Activated CD8-positive, alpha-beta T cell treated with anti-CD3 and anti-CD28 coated beads, Interleukin-2, amount 10 ng/mL, durations not matched to agents 7 days and 5 days (primary cell): ENCODE results near the gene XPC. TPM values are rescaled to one million over a fixed set of nuclear protein-coding genes. Genes with fewer than 3 reads are reported as not detected.
"Not testable (repeated sequence)": the region's sequence is repeated elsewhere in the genome, so short reads cannot be mapped to it uniquely, and the experiment has no call there.

Experiments used
- ATAC-seq: fragments of 150-1000 bp; cut with Tn5 transposase; one replicate; pipeline ENCODE4 v1.10.0; 2021; ENCODE audit warnings: moderate library complexity
- CTCF ChIA-PET: fragments of 350-600 bp; sonication (Branson Sonifier 250); formaldehyde crosslinking; loops from one replicate; lab custom pipeline; 2021; ENCODE audit warnings: antibody characterized with exemption; lab: Charles Lee
- POLR2A ChIA-PET: fragments of 350-600 bp; sonication (Branson Sonifier 250); formaldehyde crosslinking; loops from one replicate; lab custom pipeline; 2021; ENCODE audit warnings: antibody characterized with exemption; lab: Charles Lee
- DNase-seq: peaks from one replicate; pipeline ENCODE4 v3.0.0-alpha.2; 2020
- H3K27ac Mint-ChIP-seq: one replicate; pipeline ENCODE4 v1.8.0; 2021; ENCODE audit warnings: mild to moderate bottlenecking, mixed read lengths
- H3K27me3 Mint-ChIP-seq: one replicate; pipeline ENCODE4 v1.8.0; 2021; ENCODE audit warnings: low read depth, mixed read lengths
- H3K36me3 Mint-ChIP-seq: one replicate; pipeline ENCODE4 v1.8.0; 2021; ENCODE audit warnings: low read depth, mixed read lengths
- H3K4me1 Mint-ChIP-seq: one replicate; pipeline ENCODE4 v1.8.0; 2021; ENCODE audit warnings: low read depth, mixed read lengths
- H3K4me3 Mint-ChIP-seq: one replicate; pipeline ENCODE4 v1.8.0; 2021; ENCODE audit warnings: mild to moderate bottlenecking, mixed read lengths
- H3K9me3 Mint-ChIP-seq: one replicate; pipeline ENCODE4 v1.8.0; 2022; ENCODE audit warnings: mixed read lengths; ENCODE audit not compliant: insufficient read depth
- total RNA-seq, 2 experiments: library from RNA; stranded (reverse); gene quantifications; one replicate each; pipeline ENCODE4 v1.2.3, GENCODE V29; 2021

Gene XPC
- total RNA-seq, 2 experiments from 2014 or later: 29.4 to 31.6 TPM

DNA sequence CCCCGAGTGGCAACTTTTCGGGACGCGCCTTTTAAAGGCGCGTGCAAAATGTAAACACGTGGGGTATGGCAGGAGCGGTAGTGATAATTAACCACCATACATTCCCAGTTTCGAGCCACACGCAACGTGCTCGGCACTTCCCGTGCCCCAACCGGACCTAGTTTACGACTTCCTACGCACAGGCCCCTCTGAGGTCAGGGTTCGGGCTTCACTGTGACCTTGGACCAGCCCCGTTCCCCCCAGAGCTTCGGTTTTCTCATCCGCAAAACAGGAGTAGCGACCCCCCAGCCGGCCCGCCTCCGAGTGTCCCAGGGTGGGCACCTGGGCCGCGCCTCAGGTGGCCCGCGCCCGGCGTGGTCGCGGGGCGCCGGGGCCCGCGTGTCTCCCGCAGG lies 54.2 kb downstream of the XPC start:
- H3K36me3 Mint-ChIP-seq: peaks cover 43% of the 10 kb centered on the region
- POLR2A ChIA-PET: interaction anchor here (1.0 to 4.1 kb wide), 10 partner anchors 10 to 306 kb away, joined by 3 to 60 read pairs (median 6); partner anchors contain the start of genes LSM3, SLC6A6 and XPC
- peak; percentile 75 for DNase-seq
- H3K4me3 Mint-ChIP-seq: peak overlapping the region; percentile 93
- H3K27ac Mint-ChIP-seq: peak overlapping the region; percentile 89
- no peaks in the 10 kb centered on the region for H3K27me3 Mint-ChIP-seq
- H3K4me1 Mint-ChIP-seq: peaks cover 63% of the 10 kb centered on the region
- CTCF ChIA-PET: interaction anchor here (1.2 to 3.0 kb wide), 8 partner anchors 10 to 228 kb away, joined by 4 to 20 read pairs (median 8); partner anchors contain the start of genes LSM3 and XPC
- ATAC-seq: peak; percentile 31
- no peaks in the 10 kb centered on the region for H3K9me3 Mint-ChIP-seq

DNA sequence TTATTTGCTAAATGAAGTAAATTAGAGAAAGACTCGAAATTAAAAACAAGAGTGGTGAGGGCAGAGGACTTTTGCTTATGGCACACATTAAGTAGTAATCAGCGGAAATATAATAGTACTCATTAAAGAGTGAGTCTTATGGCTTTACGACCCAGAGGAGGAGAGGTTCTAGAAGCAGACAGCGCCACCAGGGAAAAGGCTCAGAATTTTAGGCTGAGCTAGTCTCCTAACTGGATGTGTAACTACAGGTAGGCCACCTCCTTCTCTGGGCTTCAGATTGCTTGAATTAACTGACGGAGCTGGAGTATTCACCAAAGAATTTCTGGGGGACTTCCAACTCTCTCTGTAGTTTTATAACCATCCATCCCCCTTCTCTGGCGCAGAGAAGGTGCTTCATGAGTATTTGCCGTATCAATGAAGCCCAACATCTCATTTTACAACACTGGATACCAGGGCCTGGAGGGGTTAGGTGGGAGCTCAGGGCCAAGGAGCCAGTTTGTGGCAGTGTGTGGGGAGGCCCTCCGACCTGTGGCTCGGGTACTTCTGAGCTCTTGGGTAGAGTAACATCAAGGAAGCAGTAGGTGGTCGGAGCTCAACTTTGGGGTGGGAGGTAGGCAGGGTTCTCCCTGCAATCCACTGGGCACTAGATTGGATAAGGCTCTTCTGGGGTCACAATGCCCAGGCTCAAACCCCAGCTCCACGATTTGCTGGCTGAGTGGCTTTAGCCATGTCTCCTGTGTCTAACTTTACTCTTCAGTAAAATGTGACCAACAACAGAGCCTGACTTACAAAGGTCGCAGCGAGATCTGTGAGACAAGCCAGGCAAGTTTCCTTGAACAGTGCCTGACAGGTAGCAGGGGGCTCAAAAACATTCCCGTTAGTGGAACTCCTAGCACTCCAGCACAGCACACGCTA lies 54.8 kb downstream of the XPC start:
- Mint-ChIP-seq H3K4me3 (peak overlapping the region; percentile 93), H3K4me1 (peaks cover 62% of the 10 kb centered on the region), H3K27me3 (no peaks in the 10 kb centered on the region), H3K9me3 (no peaks in the 10 kb centered on the region), H3K36me3 (peaks cover 37% of the 10 kb centered on the region), H3K27ac (peak overlapping the region; percentile 89)
- peak; percentile 25 for DNase-seq
- no peak for ATAC-seq
- ChIA-PET POLR2A (interaction anchor here (0.5 to 4.1 kb wide), 8 partner anchors 21 to 279 kb away, joined by 3 to 60 read pairs (median 8); partner anchors contain the start of genes LSM3, SLC6A6 and XPC), CTCF (interaction anchor here (1.1 to 3.0 kb wide), 4 partner anchors 8 to 227 kb away, joined by 4 to 20 read pairs (median 7); partner anchors contain the start of gene LSM3)

DNA sequence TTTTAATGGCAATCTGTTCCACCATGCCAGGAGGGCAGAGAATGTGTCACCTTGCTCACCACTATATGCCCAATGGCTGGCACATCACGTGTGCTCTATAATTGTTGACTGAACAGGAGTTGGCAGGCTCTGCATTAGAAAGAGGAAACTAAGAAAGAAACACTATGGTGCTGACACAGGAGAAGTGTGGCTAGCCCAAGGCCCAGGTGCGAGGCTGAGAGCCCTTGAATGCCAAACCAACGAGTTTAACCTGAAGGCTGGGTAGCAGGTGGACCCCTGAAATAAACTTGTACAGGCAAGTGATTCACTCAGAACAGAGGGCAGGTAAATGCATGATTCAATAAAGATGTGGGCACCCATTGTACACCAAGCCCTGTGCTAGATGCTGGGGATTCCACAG lies 56.1 kb downstream of the XPC start:
- DNase-seq: no peak
- ChIA-PET CTCF (interaction anchor here (0.7 to 2.4 kb wide), 4 partner anchors 31 to 465 kb away, joined by 3 to 10 read pairs (median 6); partner anchors contain the start of gene LSM3), POLR2A (no interaction called here)
- peak overlapping the region; percentile 20 for H3K4me3 Mint-ChIP-seq
- peak overlapping the region; percentile 20 for H3K27ac Mint-ChIP-seq
- no peaks in the 10 kb centered on the region for H3K27me3 Mint-ChIP-seq
- H3K9me3 Mint-ChIP-seq: no peaks in the 10 kb centered on the region
- ATAC-seq: no peak
- H3K36me3 Mint-ChIP-seq: peaks cover 24% of the 10 kb centered on the region
- H3K4me1 Mint-ChIP-seq: peaks cover 50% of the 10 kb centered on the region

DNA sequence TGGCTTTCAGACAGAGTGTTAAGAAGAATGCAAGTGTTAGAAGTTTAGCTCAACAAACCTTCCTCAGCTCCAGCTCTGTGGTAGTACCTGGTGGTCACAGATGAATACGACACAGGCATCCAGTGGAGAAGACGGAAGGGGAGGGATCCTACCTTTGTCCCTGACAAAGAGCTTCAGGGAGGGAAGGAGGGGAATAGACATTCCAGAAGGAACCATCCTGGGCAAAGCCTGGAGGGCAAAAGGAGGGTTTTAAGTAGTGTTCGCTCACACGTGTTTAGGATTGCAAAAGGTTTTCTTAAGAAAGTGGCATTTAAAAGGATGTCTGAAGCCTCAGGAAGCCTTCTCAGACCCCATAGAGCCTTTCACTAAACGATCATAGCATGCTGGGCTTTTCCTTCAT lies 56.5 kb downstream of the XPC start:
- POLR2A ChIA-PET: no interaction called here
- peak; percentile 10 for DNase-seq
- CTCF ChIA-PET: interaction anchor here (0.8 to 2.4 kb wide), 3 partner anchors 57 to 464 kb away, joined by 4 to 10 read pairs (median 7); partner anchors contain the start of gene LSM3
- no peaks in the 10 kb centered on the region for H3K9me3 Mint-ChIP-seq
- H3K36me3 Mint-ChIP-seq: peaks cover 24% of the 10 kb centered on the region
- no peak overlapping the region for H3K4me3 Mint-ChIP-seq
- peaks cover 46% of the 10 kb centered on the region for H3K4me1 Mint-ChIP-seq
- H3K27me3 Mint-ChIP-seq: no peaks in the 10 kb centered on the region
- H3K27ac Mint-ChIP-seq: no peak overlapping the region
- ATAC-seq: no peak

DNA sequence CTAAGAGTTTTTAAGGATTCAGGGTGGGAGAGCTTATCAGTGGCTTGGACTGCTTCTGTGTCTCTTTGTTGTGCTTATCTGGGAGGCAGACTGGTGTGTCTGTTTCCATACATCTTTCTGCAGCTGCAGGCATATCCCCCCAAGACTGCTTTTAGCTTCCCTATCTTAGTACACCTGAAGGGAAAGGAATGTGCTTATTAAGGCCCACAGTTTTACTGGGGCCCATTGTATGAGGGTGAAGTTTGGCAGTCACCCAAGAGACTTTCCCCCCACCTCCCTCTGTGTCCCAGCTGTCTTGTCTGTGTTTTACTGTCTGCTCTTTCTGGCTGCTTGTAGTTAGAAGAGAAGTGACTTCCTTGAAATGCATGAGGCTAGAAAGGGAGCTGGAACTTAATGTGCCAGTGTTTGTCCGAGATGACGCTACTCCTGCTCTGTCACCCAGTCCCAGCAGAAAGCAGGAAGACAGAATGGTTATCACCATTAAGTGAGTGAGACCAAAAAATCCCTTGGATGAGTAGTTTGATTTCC lies 57.4 kb downstream of the XPC start:
- not testable (repeated sequence) for DNase-seq, H3K27me3 Mint-ChIP-seq, H3K4me3 Mint-ChIP-seq, ATAC-seq, H3K9me3 Mint-ChIP-seq, H3K27ac Mint-ChIP-seq
- Mint-ChIP-seq H3K36me3 (peaks cover 21% of the 10 kb centered on the region), H3K4me1 (peaks cover 37% of the 10 kb centered on the region)
- ChIA-PET POLR2A (interaction anchor here (1.3 kb wide), 1 partner anchor 11 kb away, joined by 3 read pairs; no protein-coding TSS in a partner anchor), CTCF (interaction anchor here (2.3 kb wide), 1 partner anchor 224 kb away, joined by 10 read pairs; no protein-coding TSS in a partner anchor)

DNA sequence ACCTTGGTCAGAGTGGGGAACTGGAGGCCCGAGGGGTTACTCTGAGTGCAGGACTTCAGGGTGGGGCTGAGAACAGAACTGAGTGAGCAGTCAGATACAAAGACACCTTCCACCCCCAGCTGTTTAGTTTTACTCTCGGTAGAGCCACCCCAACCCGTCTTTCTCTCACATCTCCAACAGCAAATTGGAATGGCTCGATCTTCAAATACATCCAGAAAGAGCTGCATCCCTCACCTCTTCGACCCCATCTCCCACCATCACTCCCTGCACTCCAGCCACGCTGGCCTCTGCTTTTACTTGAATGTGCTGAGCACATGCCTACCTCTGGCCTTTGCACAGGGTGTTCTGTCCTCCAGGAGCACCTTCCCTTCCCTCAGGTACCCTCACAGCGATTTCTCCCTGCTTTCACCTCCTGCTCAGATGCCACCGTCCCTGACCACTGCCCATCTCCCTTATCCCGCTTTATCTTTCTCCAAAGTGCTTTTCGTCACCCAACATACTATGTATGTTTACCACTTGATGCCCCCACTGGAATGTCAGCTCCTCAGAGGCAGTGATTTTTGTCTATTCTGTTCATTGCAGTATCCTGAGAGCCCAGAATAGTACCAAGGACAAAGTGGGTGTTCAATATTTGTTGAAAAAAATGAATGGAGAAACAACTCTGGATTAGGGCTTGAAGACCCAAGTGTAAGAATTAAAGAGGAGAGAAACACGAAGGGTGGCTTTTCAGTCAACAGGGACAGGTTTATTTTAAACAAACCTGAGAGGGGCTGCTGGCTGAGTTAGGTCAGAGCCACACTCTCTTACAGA lies 58.1 kb downstream of the XPC start:
- ChIA-PET POLR2A (interaction anchor here (1.3 kb wide), 1 partner anchor 11 kb away, joined by 3 read pairs; no protein-coding TSS in a partner anchor), CTCF (interaction anchor here (1.6 to 2.3 kb wide), 3 partner anchors 83 to 224 kb away, joined by 4 to 10 read pairs (median 9); no protein-coding TSS in a partner anchor)
- no peak for ATAC-seq
- Mint-ChIP-seq H3K27me3 (no peaks in the 10 kb centered on the region), H3K27ac (no peak overlapping the region), H3K9me3 (no peaks in the 10 kb centered on the region), H3K4me1 (peaks cover 34% of the 10 kb centered on the region), H3K4me3 (no peak overlapping the region), H3K36me3 (peaks cover 21% of the 10 kb centered on the region)
- DNase-seq: peak; percentile 16

DNA sequence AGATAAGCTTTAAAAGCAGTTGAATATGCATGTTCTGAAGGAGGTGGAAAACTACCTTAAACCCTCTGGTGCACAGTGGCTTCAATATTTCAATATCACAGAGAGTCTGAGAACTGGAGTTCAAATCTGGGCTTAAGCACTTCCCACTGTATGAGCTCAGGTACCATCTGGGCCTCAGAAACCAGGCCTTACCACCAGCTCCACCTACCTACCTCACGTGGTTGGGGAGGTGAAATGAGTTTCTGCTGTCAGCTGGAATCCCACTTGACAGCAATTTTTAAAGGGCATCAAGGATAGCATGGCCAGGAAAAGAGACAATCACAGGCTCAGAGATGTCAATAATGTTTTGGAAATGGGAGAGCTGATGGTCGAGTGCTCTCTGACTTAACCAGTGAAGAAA lies 58.8 kb downstream of the XPC start:
- H3K36me3 Mint-ChIP-seq: peaks cover 27% of the 10 kb centered on the region
- no peaks in the 10 kb centered on the region for H3K9me3 Mint-ChIP-seq
- no peak for DNase-seq
- ChIA-PET POLR2A (no interaction called here), CTCF (interaction anchor here (0.7 to 1.6 kb wide), 4 partner anchors 8 to 223 kb away, joined by 3 to 9 read pairs (median 4); no protein-coding TSS in a partner anchor)
- H3K27me3 Mint-ChIP-seq: no peaks in the 10 kb centered on the region
- no peak for ATAC-seq
- H3K4me3 Mint-ChIP-seq: no peak overlapping the region
- no peak overlapping the region for H3K27ac Mint-ChIP-seq
- H3K4me1 Mint-ChIP-seq: peaks cover 34% of the 10 kb centered on the region

DNA sequence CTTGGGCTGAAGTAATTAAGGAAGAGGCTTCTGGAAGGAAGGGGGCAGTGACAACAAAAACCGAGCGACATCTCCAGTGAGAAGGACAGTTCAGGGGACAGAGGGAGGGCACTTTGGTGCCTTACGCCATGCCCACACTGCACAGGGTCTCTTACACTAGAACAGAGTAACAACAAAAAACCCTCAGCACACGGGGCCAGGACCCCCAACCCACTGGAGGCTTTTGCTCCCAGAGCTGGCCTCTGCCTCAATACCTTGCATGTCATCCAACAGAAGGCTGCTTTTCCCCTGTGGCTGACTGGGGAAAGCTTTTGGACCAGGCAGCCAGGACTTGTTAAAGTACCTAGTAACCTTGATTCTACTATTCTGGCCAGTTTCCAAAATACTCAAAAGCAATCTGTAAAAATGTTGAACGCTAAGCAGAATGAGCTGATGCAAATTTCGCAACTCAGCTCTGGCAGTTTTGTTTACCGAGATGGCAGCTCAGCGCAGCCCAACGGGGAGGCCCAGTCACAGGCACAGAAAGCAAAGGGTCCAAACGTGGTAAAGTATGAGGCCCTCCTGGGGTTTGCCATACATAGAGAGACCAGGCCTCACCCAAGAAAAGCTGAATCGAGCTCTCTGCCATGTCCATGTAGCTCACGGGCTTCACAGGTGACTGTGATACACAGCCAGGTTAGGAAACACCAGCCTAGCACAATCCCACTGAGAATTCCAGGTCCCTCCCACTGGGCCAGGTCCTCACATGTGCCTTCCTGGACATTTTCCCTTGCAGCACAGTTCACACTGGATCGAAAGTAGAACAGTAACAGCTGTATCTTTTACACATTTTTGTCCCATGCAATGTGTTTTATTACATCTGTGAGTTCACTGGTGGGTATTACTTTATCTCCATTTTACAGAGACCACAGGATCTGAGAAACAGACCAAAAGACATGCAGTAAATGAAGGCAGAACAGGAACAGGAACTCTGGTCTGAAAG lies 59.7 kb downstream of the XPC start:
- Mint-ChIP-seq H3K4me3 (no peak overlapping the region), H3K9me3 (no peaks in the 10 kb centered on the region), H3K27ac (no peak overlapping the region), H3K36me3 (peaks cover 33% of the 10 kb centered on the region), H3K4me1 (peaks cover 29% of the 10 kb centered on the region), H3K27me3 (no peaks in the 10 kb centered on the region)
- POLR2A ChIA-PET: no interaction called here
- CTCF ChIA-PET: interaction anchor here (0.7 to 1.6 kb wide), 4 partner anchors 9 to 222 kb away, joined by 3 to 9 read pairs (median 4); no protein-coding TSS in a partner anchor
- DNase-seq (no peak), ATAC-seq (no peak)

DNA sequence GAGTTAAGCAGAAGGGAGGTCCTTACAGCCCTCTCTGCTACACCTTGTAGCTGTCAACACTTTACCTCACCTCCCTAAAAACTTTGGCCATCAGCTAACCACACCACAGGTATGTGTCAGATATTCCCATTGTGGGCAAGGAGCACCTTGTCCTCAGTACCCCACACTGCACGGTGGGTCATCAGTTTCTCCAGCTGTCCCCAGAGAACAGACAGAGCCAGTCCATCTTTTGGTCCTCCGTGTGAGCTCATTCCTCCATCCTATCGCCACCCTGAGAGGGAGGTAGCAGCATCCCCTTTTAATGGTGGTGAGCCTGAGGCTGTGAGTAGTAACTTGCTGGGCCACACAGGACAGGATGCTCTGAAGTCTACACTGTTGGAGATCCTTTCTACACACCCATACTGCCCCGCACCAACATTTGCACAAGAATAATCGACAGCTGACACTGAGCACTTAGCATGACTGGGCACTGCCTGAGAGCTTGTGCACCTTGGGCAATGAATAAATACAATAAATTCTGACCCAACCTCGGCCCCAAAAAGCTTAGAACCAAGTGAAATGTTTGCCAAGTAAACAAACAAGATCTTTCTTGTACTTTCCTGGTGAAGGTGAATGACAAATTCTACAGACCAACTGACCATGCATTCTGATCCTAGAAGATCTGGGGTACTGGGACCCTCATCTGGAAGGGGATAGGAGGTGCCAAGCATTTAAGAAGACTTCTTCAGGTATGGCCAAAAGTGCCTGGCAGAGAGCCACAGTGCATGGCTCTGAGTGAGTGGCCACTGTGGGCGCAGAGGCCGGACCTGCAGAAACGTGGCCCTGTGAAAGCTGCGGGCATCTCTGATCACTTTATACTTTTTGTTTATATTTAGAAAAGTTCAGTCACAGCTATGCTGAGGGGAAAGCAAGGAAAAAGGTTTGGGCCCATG lies 60.7 kb downstream of the XPC start:
- peaks cover 19% of the 10 kb centered on the region for H3K4me1 Mint-ChIP-seq
- POLR2A ChIA-PET: no interaction called here
- DNase-seq: no peak
- no peak overlapping the region for H3K4me3 Mint-ChIP-seq
- no peak overlapping the region for H3K27ac Mint-ChIP-seq
- H3K9me3 Mint-ChIP-seq: no peaks in the 10 kb centered on the region
- CTCF ChIA-PET: no interaction called here
- peaks cover 40% of the 10 kb centered on the region for H3K36me3 Mint-ChIP-seq
- H3K27me3 Mint-ChIP-seq: no peaks in the 10 kb centered on the region
- no peak for ATAC-seq
